ENCODE measurements around the gene GAGE12C.
"Not testable (repeated sequence)": the region's sequence is repeated elsewhere in the genome, so short reads cannot be mapped to it uniquely, and the experiment has no call there.

DNA sequence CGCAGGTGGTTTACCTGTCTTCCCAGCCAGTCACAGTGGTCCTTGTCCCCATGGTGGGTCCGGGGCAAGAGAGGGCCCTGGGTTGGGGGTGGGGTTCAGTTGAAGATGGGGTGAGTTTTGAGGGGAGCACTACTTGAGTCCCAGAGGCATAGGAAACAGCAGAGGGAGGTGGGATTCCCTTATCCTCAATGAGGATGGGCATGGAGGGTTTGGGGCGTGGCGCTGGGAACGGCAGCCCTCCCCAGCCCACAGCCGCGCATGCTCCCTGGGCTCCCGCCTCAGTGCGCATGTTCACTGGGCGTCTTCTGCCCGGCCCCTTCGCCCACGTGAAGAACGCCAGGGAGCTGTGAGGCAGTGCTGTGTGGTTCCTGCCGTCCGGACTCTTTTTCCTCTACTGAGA lies 38.1 kb downstream of the GAGE12C start, which contains the start of gene GAGE12G:
- TF ChIP-seq POLR2A, POLR2AphosphoS5 (IDR thresholded peaks at IDR 0.05; ENCODE audit: low read depth, low read length): not testable (repeated sequence)
